A673 (cell line): Measurements from ENCODE around the gene CPXM2. TPM values are rescaled to one million over a fixed set of nuclear protein-coding genes. Genes with fewer than 3 reads are reported as not detected.

ENCODE experiments used
- BruUV-seq: library from RNA; stranded (reverse); fragments of 400-500 nt; replicated peaks from 2 replicates; lab custom pipeline; 2021; lab: Mats Ljungman, UMichigan
- CTCF ChIA-PET: fragments of 300-600 bp; sonication (Branson Sonifier 250); formaldehyde crosslinking; loops from one replicate; lab custom pipeline; 2022; ENCODE audit warnings: antibody characterized with exemption; lab: Charles Lee
- POLR2A ChIA-PET: fragments of 300-600 bp; sonication (Branson Sonifier 250); formaldehyde crosslinking; loops from one replicate; lab custom pipeline; 2022; ENCODE audit warnings: antibody characterized with exemption; ENCODE audit not compliant: low non-redundant PET; lab: Charles Lee
- DNase-seq: peaks from one replicate; pipeline ENCODE4 v3.0.0-alpha.2; 2015; ENCODE audit warnings: low spot score
- H3K27ac ChIP-seq: fragments of 200-600 bp; sonication (generic); 2 replicates; pipeline ENCODE4 v1.5.1; 2016; ENCODE audit warnings: mixed run types, low read depth, mild to moderate bottlenecking, mixed read lengths, antibody characterized with exemption, low read length; ENCODE audit not compliant: poor library complexity, severe bottlenecking
- H3K27me3 ChIP-seq: fragments of 200-600 bp; sonication (generic); replicated peaks from 2 replicates; pipeline ENCODE4 v1.6.1; 2017; ENCODE audit warnings: mixed run types, low read depth, mild to moderate bottlenecking, mixed read lengths, antibody characterized with exemption, low read length; ENCODE audit not compliant: insufficient read depth, poor library complexity
- H3K36me3 ChIP-seq: fragments of 200-600 bp; sonication (generic); 2 replicates; pipeline ENCODE4 v1.6.1; 2016; ENCODE audit warnings: mixed run types, mild to moderate bottlenecking, mixed read lengths, antibody characterized with exemption, low read length; ENCODE audit not compliant: insufficient read depth, poor library complexity, severe bottlenecking
- H3K4me1 ChIP-seq: fragments of 200-600 bp; sonication (generic); 2 replicates; pipeline ENCODE4 v1.6.1; 2017; ENCODE audit warnings: mixed run types, mild to moderate bottlenecking, mixed read lengths, antibody characterized with exemption, low read length; ENCODE audit not compliant: insufficient read depth, poor library complexity, severe bottlenecking
- H3K4me3 ChIP-seq: fragments of 200-600 bp; sonication (generic); 2 replicates; pipeline ENCODE4 v1.5.1; 2016; ENCODE audit warnings: low read depth, mixed run types, mild to moderate bottlenecking, mixed read lengths, low read length; ENCODE audit not compliant: poor library complexity, severe bottlenecking
- H3K9me3 ChIP-seq: fragments of 200-600 bp; sonication (generic); 2 replicates; pipeline ENCODE4 v1.6.1; 2016; ENCODE audit warnings: mixed run types, low read depth, mild to moderate bottlenecking, mixed read lengths, antibody characterized with exemption, low read length; ENCODE audit not compliant: poor library complexity, severe bottlenecking
- CTCF ChIP-seq: fragments of 300-800, 200-600 bp; sonication (generic); conservative IDR thresholded peaks from 2 replicates; pipeline ENCODE4 v1.5.1; 2017; ENCODE audit warnings: low read depth, mild to moderate bottlenecking, antibody characterized with exemption, low read length, moderate library complexity, mixed read lengths
- EZH2 ChIP-seq: fragments of 200-600 bp; sonication (generic); IDR thresholded peaks from 2 replicates; pipeline ENCODE4 v1.6.1; 2017; ENCODE audit warnings: borderline replicate concordance, low read depth, mild to moderate bottlenecking, mixed read lengths, antibody characterized with exemption, low read length; ENCODE audit not compliant: poor library complexity, severe bottlenecking
- intact Hi-C: fragments of 100-400 bp; cut with micrococcal nuclease; formaldehyde crosslinking; loops from one replicate; pipeline ENCODE4 v1.10.0; 2022; ENCODE audit not compliant: unreplicated experiment
- total RNA-seq: library from RNA; stranded (reverse); gene quantifications from 2 replicates; pipeline ENCODE4 v1.2.3, GENCODE V29; 2021

The CPXM2 gene
- total RNA-seq, 1 experiment from 2014 or later: not detected

DNA sequence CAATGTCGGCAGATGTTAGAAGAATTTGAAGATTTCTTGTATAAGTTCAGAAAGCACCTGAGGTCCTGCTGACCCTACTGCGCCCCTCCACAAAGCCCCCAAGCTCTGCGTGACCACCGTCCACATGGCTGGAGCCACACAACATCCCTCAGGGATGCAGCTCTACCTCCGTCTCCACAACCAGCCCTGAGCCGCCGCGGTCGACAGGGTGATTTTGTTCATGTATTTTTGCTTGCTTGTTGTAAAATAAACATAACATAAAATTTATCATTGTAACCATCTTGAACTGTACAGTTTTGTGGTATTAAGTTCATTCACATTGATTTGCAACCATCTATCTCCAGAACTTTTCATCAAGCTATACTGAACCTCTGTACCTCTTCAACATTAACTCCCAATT lies 50.5 kb downstream of the CPXM2 start:
- no peak overlapping the region for H3K27ac ChIP-seq
- ChIA-PET CTCF (no interaction called here), POLR2A (no interaction called here)
- no TSS peak for BruUV-seq
- H3K27me3 ChIP-seq: peaks cover 83% of the 10 kb centered on the region
- H3K9me3 ChIP-seq: no peaks in the 10 kb centered on the region
- no peaks in the 10 kb centered on the region for H3K36me3 ChIP-seq
- intact Hi-C loops: no loop called here
- no peak for DNase-seq
- no peak overlapping the region for H3K4me3 ChIP-seq
- H3K4me1 ChIP-seq: no peaks in the 10 kb centered on the region
- TF ChIP-seq CTCF (no peak), EZH2 (no peak)

- no peaks in the 10 kb centered on the region for H3K9me3 ChIP-seq
- ChIA-PET POLR2A (no interaction called here), CTCF (no interaction called here)
- no peaks in the 10 kb centered on the region for H3K4me1 ChIP-seq
- TF ChIP-seq EZH2 (no peak), CTCF (no peak)
- intact Hi-C loops: no loop called here
- peaks cover 87% of the 10 kb centered on the region for H3K27me3 ChIP-seq
- H3K36me3 ChIP-seq: no peaks in the 10 kb centered on the region
- no TSS peak for BruUV-seq
- H3K4me3 ChIP-seq: no peak overlapping the region
- no peak overlapping the region for H3K27ac ChIP-seq
- no peak for DNase-seq
Observed at GRCh38 chr10:123840714-123841113, 50.9 kb downstream of the CPXM2 start.

DNA sequence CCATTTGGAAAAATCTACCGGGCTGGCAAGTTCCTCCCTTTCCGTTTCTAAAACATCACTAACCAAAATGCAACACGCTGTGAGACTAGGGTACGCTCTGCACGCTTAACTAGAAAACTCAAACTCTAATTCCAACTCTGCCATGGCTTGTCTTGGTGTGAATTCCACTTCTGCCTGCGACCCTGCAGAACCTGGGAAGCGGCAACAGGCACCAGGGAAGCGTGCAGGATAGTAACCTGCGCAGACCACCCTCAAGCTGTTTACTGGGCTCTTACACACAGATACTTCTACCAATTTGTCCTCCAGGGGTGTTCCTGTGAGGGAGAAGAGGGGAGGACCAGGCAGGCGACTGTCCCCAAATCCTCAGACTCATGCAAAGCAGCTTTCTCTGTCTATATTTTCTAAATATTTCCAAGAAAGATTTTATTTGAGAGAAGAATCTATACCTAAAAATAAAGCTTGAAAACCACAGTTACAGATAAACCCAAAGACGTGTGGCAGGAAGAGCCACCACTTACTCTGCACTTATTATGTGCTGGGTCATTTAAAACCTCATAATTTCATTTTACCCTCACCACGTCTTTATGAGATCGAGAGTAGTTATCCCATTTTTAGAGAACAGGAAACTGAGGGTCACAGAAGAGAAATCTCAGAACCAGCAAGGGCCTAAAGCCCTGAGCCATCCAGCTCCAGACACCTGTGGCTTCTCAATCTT lies 52.9 kb downstream of the CPXM2 start:
- POLR2A ChIA-PET: interaction anchor here (0.8 kb wide), 1 partner anchor 110 kb away, joined by 5 read pairs; no protein-coding TSS in a partner anchor
- H3K27ac ChIP-seq: no peak overlapping the region
- CTCF ChIA-PET: no interaction called here
- no peaks in the 10 kb centered on the region for H3K4me1 ChIP-seq
- TF ChIP-seq EZH2 (no peak), CTCF (no peak)
- H3K9me3 ChIP-seq: no peaks in the 10 kb centered on the region
- peaks cover 83% of the 10 kb centered on the region for H3K27me3 ChIP-seq
- intact Hi-C loops: no loop called here
- no TSS peak for BruUV-seq
- H3K4me3 ChIP-seq: no peak overlapping the region
- H3K36me3 ChIP-seq: no peaks in the 10 kb centered on the region
- DNase-seq: no peak
